ENCODE data around the gene RAB3IL1.

RAB3IL1 gene

GRCh38 chr11:61962213-61963015 lies 45.0 kb upstream of the RAB3IL1 start:
- Histone ChIP-seq H2AFZ (ENCODE audit: low read depth, low read length, severe bottlenecking) (no peak overlapping the region), H3K9me2 (replicated peaks; ENCODE audit: insufficient read depth, low read length) (no peaks in the 10 kb centered on the region), H3K27me3 (ENCODE audit: low read length) (no peaks in the 10 kb centered on the region), H3F3A (ENCODE audit: insufficient read depth) (no peaks in the 10 kb centered on the region; the same call in 1 of the 2 replicates), H3K27ac (ENCODE audit: low read depth, low read length) (no peak overlapping the region), H4K20me1 (ENCODE audit: low read depth, low read length) (peaks cover 6% of the 10 kb centered on the region), H3K9me3 (ENCODE audit: insufficient read depth, low read length) (no peaks in the 10 kb centered on the region), H3K4me3 (ENCODE audit: insufficient read depth, low read length, poor library complexity, severe bottlenecking) (no peak overlapping the region), H3K9ac (ENCODE audit: low read length) (no peak overlapping the region), H3K4me2 (ENCODE audit: low read depth, low read length, poor library complexity, severe bottlenecking) (no peak overlapping the region), H3K79me2 (ENCODE audit: insufficient read depth, low read length) (peaks cover 10% of the 10 kb centered on the region), H3K36me3 (ENCODE audit: low read length) (peaks cover 5% of the 10 kb centered on the region; the same call in 1 of the 2 replicates)
- TF ChIP-seq CTCF (IDR thresholded peaks at IDR 0.05; ENCODE audit: insufficient read depth, low read length, poor library complexity, severe bottlenecking) (no peak), EZH2phosphoT487 (conservative IDR thresholded peaks at IDR 0.05; ENCODE audit: low read length) (no peak)

- H3K9me3 ChIP-seq (ENCODE audit: insufficient read depth, low read length) = no peaks in the 10 kb centered on the region
- H3K9ac ChIP-seq (ENCODE audit: low read length) = no peak overlapping the region
- no peaks in the 10 kb centered on the region for H3K9me2 ChIP-seq (replicated peaks; ENCODE audit: insufficient read depth, low read length)
- no peaks in the 10 kb centered on the region for H3K27me3 ChIP-seq (ENCODE audit: low read length)
- H2AFZ ChIP-seq (ENCODE audit: low read depth, low read length, severe bottlenecking) = no peak overlapping the region
- peaks cover 6% of the 10 kb centered on the region for H4K20me1 ChIP-seq (ENCODE audit: low read depth, low read length)
- no peak overlapping the region for H3K4me3 ChIP-seq (ENCODE audit: insufficient read depth, low read length, poor library complexity, severe bottlenecking)
- no peak overlapping the region for H3K4me2 ChIP-seq (ENCODE audit: low read depth, low read length, poor library complexity, severe bottlenecking)
- peaks cover 8% of the 10 kb centered on the region for H3K79me2 ChIP-seq (ENCODE audit: insufficient read depth, low read length)
- H3F3A ChIP-seq (ENCODE audit: insufficient read depth) = no peaks in the 10 kb centered on the region; the same call in 1 of the 2 replicates
- no peak for TF ChIP-seq CTCF (IDR thresholded peaks at IDR 0.05; ENCODE audit: insufficient read depth, low read length, poor library complexity, severe bottlenecking)
- TF ChIP-seq EZH2phosphoT487 (conservative IDR thresholded peaks at IDR 0.05; ENCODE audit: low read length) = no peak
- no peak overlapping the region for H3K27ac ChIP-seq (ENCODE audit: low read depth, low read length)
- H3K36me3 ChIP-seq (ENCODE audit: low read length) = peaks cover 5% of the 10 kb centered on the region; the same call in 1 of the 2 replicates
These were observed 44.3 kb upstream of the RAB3IL1 start for GRCh38 chr11:61961570-61962212.

- no peak overlapping the region for H3K27ac ChIP-seq (ENCODE audit: low read depth, low read length)
- H3K27me3 ChIP-seq (ENCODE audit: low read length) = no peaks in the 10 kb centered on the region
- H3K4me3 ChIP-seq (ENCODE audit: insufficient read depth, low read length, poor library complexity, severe bottlenecking) = no peak overlapping the region
- TF ChIP-seq CTCF (IDR thresholded peaks at IDR 0.05; ENCODE audit: insufficient read depth, low read length, poor library complexity, severe bottlenecking) = no peak
- H3K79me2 ChIP-seq (ENCODE audit: insufficient read depth, low read length) = no peaks in the 10 kb centered on the region
- H2AFZ ChIP-seq (ENCODE audit: low read depth, low read length, severe bottlenecking) = no peak overlapping the region
- no peak overlapping the region for H3K4me2 ChIP-seq (ENCODE audit: low read depth, low read length, poor library complexity, severe bottlenecking)
- H3F3A ChIP-seq (ENCODE audit: insufficient read depth) = no peaks in the 10 kb centered on the region; the same call in 1 of the 2 replicates
- H3K9me2 ChIP-seq (replicated peaks; ENCODE audit: insufficient read depth, low read length) = no peaks in the 10 kb centered on the region
- peaks cover 5% of the 10 kb centered on the region; the same call in 1 of the 2 replicates for H3K36me3 ChIP-seq (ENCODE audit: low read length)
- no peak overlapping the region for H3K9ac ChIP-seq (ENCODE audit: low read length)
- no peaks in the 10 kb centered on the region for H4K20me1 ChIP-seq (ENCODE audit: low read depth, low read length)
- no peaks in the 10 kb centered on the region for H3K9me3 ChIP-seq (ENCODE audit: insufficient read depth, low read length)
These were observed 43.2 kb upstream of the RAB3IL1 start for GRCh38 chr11:61960532-61960931.

Measured in SU-DHL-6 (cell line).